Measurements from ENCODE around the gene MAST2. TPM values are rescaled to one million over a fixed set of nuclear protein-coding genes. Genes with fewer than 3 reads are reported as not detected.

MAST2 gene
- total RNA-seq, 4 donors from 2014 or later: 31.1 to 76.9 (median 73.4) TPM

- no peak for ATAC-seq
- WGBS, 2 donors (ENCODE audit: low coverage in 1 of 2): 95 to 97% methylated on average over 4 of the region's 4 CpGs
- H3K4me1 ChIP-seq: no peaks in the 10 kb centered on the region
- no peaks in the 10 kb centered on the region for H3K27me3 ChIP-seq
- no peaks in the 10 kb centered on the region for H3K9me3 ChIP-seq
- no peak for TF ChIP-seq EP300 (IDR thresholded peaks at IDR 0.05)
- TF ChIP-seq CTCF (IDR thresholded peaks at IDR 0.05): no peak
- TF ChIP-seq POLR2A (IDR thresholded peaks at IDR 0.05): no peak
- no peak for TF ChIP-seq POLR2AphosphoS5 (IDR thresholded peaks at IDR 0.05)
- H3K27ac ChIP-seq: no peak overlapping the region
- peaks cover 0 to 11% of the 10 kb centered on the region in 2 donors for H3K36me3 ChIP-seq
- H3K4me3 ChIP-seq: no peak overlapping the region
Observed at GRCh38 chr1:46077644-46078043, 274.2 kb downstream of the MAST2 start.

DNA sequence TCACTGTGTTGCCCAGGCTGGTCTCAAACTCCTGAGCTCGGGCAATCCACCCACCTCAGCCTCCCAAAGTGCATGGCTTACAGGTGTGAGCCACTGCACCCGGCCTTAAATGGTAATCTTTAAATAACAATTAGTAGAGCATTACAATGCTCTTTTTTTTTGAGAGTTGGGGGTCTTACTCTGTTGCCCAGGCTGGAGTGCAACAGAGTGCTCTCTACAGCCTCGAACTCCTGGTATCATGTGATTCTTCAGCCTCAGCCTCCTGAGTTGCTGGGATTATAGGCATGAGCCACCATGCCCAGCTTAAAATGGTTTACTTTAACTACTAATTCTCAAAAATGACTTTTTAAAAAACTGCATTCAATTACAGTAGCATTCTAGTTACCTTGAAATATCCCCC, 276.8 kb downstream of the MAST2 start:
- peaks cover 0 to 6% of the 10 kb centered on the region in 2 donors for H3K36me3 ChIP-seq
- no peaks in the 10 kb centered on the region for H3K27me3 ChIP-seq
- no peak overlapping the region for H3K4me3 ChIP-seq
- H3K27ac ChIP-seq: no peak overlapping the region
- TF ChIP-seq CTCF (IDR thresholded peaks at IDR 0.05) (no peak), EP300 (IDR thresholded peaks at IDR 0.05) (no peak), POLR2AphosphoS5 (IDR thresholded peaks at IDR 0.05) (no peak), POLR2A (IDR thresholded peaks at IDR 0.05) (no peak)
- no peak for ATAC-seq
- H3K4me1 ChIP-seq: peaks cover 0 to 4% (median 0%) of the 10 kb centered on the region in 3 donors
- WGBS, 2 donors (ENCODE audit: low coverage in 1 of 2): 85% methylated on average over 3 of the region's 3 CpGs; no CpG with 5 or more reads in 1 of the 2 donors
- no peaks in the 10 kb centered on the region for H3K9me3 ChIP-seq

GRCh38 chr1:46081206-46081605, 277.8 kb downstream of the MAST2 start:
- 48 to 79% methylated on average over 3 to 7 of the region's 7 CpGs for WGBS, 2 donors (ENCODE audit: low coverage in 1 of 2)
- H3K4me3 ChIP-seq: no peak overlapping the region
- no peaks in the 10 kb centered on the region for H3K27me3 ChIP-seq
- H3K36me3 ChIP-seq: no peaks in the 10 kb centered on the region
- no peak overlapping the region for H3K27ac ChIP-seq
- no peak for ATAC-seq
- no peak for TF ChIP-seq EP300 (IDR thresholded peaks at IDR 0.05)
- TF ChIP-seq POLR2A (IDR thresholded peaks at IDR 0.05): no peak
- no peak for TF ChIP-seq CTCF (IDR thresholded peaks at IDR 0.05)
- no peak for TF ChIP-seq POLR2AphosphoS5 (IDR thresholded peaks at IDR 0.05)
- H3K4me1 ChIP-seq: peaks cover 0 to 4% (median 0%) of the 10 kb centered on the region in 3 donors
- no peaks in the 10 kb centered on the region for H3K9me3 ChIP-seq

DNA sequence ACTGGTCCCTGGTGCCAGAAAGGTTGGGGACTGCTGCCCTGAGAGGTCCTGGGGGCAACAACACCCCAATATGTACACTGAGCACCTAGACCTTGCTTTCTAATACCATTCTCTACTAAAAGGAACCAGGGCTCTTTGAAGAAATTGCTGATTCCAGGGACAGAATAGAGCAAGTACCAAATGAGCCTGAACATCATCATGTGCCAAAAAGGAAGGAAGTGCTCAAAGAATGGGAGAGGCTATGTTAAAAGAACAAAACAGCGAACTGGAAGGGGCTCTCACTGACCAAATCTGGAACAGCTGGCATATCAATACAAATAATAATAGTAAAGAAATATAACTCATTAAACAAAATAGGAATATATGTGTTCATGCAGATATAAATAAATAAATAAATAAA, 278.2 kb downstream of the MAST2 start:
- Histone ChIP-seq H3K9me3 (no peaks in the 10 kb centered on the region), H3K27me3 (no peaks in the 10 kb centered on the region), H3K4me3 (no peak overlapping the region), H3K36me3 (no peaks in the 10 kb centered on the region), H3K27ac (no peak overlapping the region), H3K4me1 (peaks cover 0 to 4% (median 0%) of the 10 kb centered on the region in 3 donors)
- no peak for TF ChIP-seq POLR2A (IDR thresholded peaks at IDR 0.05)
- TF ChIP-seq POLR2AphosphoS5 (IDR thresholded peaks at IDR 0.05): no peak
- TF ChIP-seq CTCF (IDR thresholded peaks at IDR 0.05): no peak
- no peak for TF ChIP-seq EP300 (IDR thresholded peaks at IDR 0.05)
- no peak for ATAC-seq
- 38 to 78% methylated on average over 1 of the region's 1 CpG for WGBS, 2 donors (ENCODE audit: low coverage in 1 of 2)

- no peak for TF ChIP-seq EP300 (IDR thresholded peaks at IDR 0.05)
- TF ChIP-seq POLR2AphosphoS5 (IDR thresholded peaks at IDR 0.05): no peak
- TF ChIP-seq POLR2A (IDR thresholded peaks at IDR 0.05): no peak
- no peak for TF ChIP-seq CTCF (IDR thresholded peaks at IDR 0.05)
- H3K36me3 ChIP-seq: no peaks in the 10 kb centered on the region
- peaks cover 0 to 4% (median 0%) of the 10 kb centered on the region in 3 donors for H3K4me1 ChIP-seq
- no peak overlapping the region for H3K27ac ChIP-seq
- H3K27me3 ChIP-seq: no peaks in the 10 kb centered on the region
- H3K9me3 ChIP-seq: no peaks in the 10 kb centered on the region
- no peak overlapping the region for H3K4me3 ChIP-seq
- ATAC-seq: no peak
Observed at GRCh38 chr1:46083579-46083978, 280.2 kb downstream of the MAST2 start.
